H1 (cell line): ENCODE measurements around the gene TDRKH. TPM values are rescaled to one million over a fixed set of nuclear protein-coding genes. Genes with fewer than 3 reads are reported as not detected.

Source experiments
- ATF3 ChIP-seq: IDR thresholded peaks from 2 replicates; pipeline ENCODE4 v1.6.1; 2011; ENCODE audit warnings: low read depth, mild to moderate bottlenecking, low read length; ENCODE audit not compliant: insufficient read depth
- CHD2 ChIP-seq: IDR thresholded peaks from 2 replicates; pipeline ENCODE4 v1.6.1; 2012; ENCODE audit warnings: low read length, improper control_type of control experiment
- CTBP2 ChIP-seq: IDR thresholded peaks from 2 replicates; pipeline ENCODE4 v1.7.0; 2011; ENCODE audit warnings: borderline replicate concordance, mild to moderate bottlenecking, moderate library complexity, mixed read lengths, low read length; ENCODE audit not compliant: insufficient read depth, insufficient read length
- KDM4A ChIP-seq: IDR thresholded peaks from one replicate; pipeline ENCODE4 v1.7.1; 2012; ENCODE audit warnings: low read depth, mild to moderate bottlenecking, moderate library complexity, low read length, inconsistent platforms; ENCODE audit not compliant: severe bottlenecking
- NRF1 ChIP-seq: IDR thresholded peaks from 2 replicates; pipeline ENCODE4 v1.6.1; 2011; ENCODE audit warnings: mild to moderate bottlenecking, low read depth, low read length, improper control_type of control experiment
- PHF8 ChIP-seq: fragments of 200-600 bp; sonication (generic); conservative IDR thresholded peaks from 2 replicates; pipeline ENCODE4 v1.7.1; 2012; ENCODE audit warnings: low read depth, mild to moderate bottlenecking, inconsistent platforms, low read length, moderate library complexity
- SAP30 ChIP-seq: fragments of 300-600 bp; sonication (generic); IDR thresholded peaks from 2 replicates; pipeline ENCODE4 v1.7.1; 2012; ENCODE audit warnings: low read length, moderate library complexity, mild to moderate bottlenecking, inconsistent platforms; ENCODE audit not compliant: insufficient read depth, insufficient replicate concordance
- TCF12 ChIP-seq: IDR thresholded peaks from 2 replicates; pipeline ENCODE4 v1.6.1; 2011; ENCODE audit warnings: low read depth, mild to moderate bottlenecking, low read length
- YY1 ChIP-seq: IDR thresholded peaks from 2 replicates; pipeline ENCODE4 v1.6.1; 2011; ENCODE audit warnings: low read depth, mild to moderate bottlenecking, low read length
- polyA plus RNA-seq, 7 experiments: library from polyadenylated mRNA; depleted of rRNA in 3 of 7; stranded (reverse) in 5 of 7; unstranded in 2 of 7; fragments of >200 nt in 5 of 7; fragments of 200-250 nt in 2 of 7; gene quantifications; 1 replicate in 5 of 7; 2 replicates in 1 of 7; 4 replicates in 1 of 7; pipeline versions ENCODE4 v1.2.1 to v1.2.3, GENCODE V29; 2011 to 2013; ENCODE audit warnings: missing spikeins in 2 of 7, mixed read lengths in 2 of 7
- total RNA-seq: library from RNA; stranded (reverse); fragmentation: NEBNext Ultra II Directional; extraction: Animal tissue kit (Norgen Biotek cat#: 25700); gene quantifications from 2 replicates; pipeline ENCODE4 v1.2.1, GENCODE V29; 2021
- TF ChIP-seq, protein P1 (sequence below): IDR thresholded peaks from 2 replicates; pipeline ENCODE4 v1.6.1; 2011; ENCODE audit warnings: low read length, improper control_type of control experiment

Gene TDRKH
- total and polyA plus RNA-seq, 2 of the 8 experiments (the other 6 are each of a cell fraction or from before 2014, with no cell fraction given), result 9.9 to 26.1 TPM

- peak; percentile 7 for TF ChIP-seq SAP30
- no peak for TF ChIP-seq ATF3
- TF ChIP-seq TCF12, result no peak
- TF ChIP-seq CTBP2, result no peak
- TF ChIP-seq PHF8, result peak; percentile 45
- peak; percentile 39 for TF ChIP-seq KDM4A
- TF ChIP-seq, protein P1, sequence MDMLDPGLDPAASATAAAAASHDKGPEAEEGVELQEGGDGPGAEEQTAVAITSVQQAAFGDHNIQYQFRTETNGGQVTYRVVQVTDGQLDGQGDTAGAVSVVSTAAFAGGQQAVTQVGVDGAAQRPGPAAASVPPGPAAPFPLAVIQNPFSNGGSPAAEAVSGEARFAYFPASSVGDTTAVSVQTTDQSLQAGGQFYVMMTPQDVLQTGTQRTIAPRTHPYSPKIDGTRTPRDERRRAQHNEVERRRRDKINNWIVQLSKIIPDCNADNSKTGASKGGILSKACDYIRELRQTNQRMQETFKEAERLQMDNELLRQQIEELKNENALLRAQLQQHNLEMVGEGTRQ, result no peak
- TF ChIP-seq YY1, result no peak
- TF ChIP-seq NRF1, result no peak
- TF ChIP-seq CHD2, result peak; percentile 77
Measured at GRCh38 chr1:151790940-151791651, 796 bp upstream of the TDRKH start (continued).
